Astrocyte of the cerebellum (primary cell): ENCODE measurements around the gene ANKRA2.

Experiments
- DNase-seq: peaks from one replicate; pipeline ENCODE4 v3.0.0-alpha.2; 2011; ENCODE audit warnings: low read depth
- H3K4me3 ChIP-seq: 2 replicates; pipeline ENCODE4 v1.5.1; 2011; ENCODE audit warnings: mild to moderate bottlenecking, low read depth, low read length, moderate library complexity
- in situ Hi-C: cut with HindIII; loops from 2 replicates; pipeline ENCODE4 v1.10.0; 2017; ENCODE audit warnings: low sequenced_read_pairs
- TF ChIP-seq, protein P1 (sequence below): IDR thresholded peaks from 2 replicates; pipeline ENCODE4 v1.5.1; 2012; ENCODE audit warnings: low read length, low read depth, moderate library complexity, mild to moderate bottlenecking; ENCODE audit errors: missing control alignments

ANKRA2 gene

DNA sequence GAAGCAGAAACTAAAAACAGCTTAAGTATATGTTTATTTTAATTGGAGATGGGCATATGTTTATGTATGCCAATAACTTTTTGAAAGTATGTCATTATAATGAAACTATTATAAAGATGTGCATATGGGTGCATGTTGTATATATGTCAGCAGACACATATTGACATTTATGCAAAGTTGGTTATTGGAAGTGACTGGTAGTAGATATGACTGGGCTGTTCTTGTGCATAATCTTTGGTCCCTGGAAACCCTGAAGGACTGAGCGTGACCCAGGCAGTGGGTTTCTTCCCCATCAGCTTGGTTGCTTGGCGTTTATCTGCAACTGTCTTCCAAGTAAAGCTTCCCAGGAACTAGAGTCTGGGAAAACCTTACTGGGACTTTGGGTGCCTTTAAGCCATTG, 25.7 kb downstream of the ANKRA2 start:
- H3K4me3 ChIP-seq = no peak overlapping the region
- in situ Hi-C loops = no loop called here
- DNase-seq = no peak
- TF ChIP-seq, protein P1, sequence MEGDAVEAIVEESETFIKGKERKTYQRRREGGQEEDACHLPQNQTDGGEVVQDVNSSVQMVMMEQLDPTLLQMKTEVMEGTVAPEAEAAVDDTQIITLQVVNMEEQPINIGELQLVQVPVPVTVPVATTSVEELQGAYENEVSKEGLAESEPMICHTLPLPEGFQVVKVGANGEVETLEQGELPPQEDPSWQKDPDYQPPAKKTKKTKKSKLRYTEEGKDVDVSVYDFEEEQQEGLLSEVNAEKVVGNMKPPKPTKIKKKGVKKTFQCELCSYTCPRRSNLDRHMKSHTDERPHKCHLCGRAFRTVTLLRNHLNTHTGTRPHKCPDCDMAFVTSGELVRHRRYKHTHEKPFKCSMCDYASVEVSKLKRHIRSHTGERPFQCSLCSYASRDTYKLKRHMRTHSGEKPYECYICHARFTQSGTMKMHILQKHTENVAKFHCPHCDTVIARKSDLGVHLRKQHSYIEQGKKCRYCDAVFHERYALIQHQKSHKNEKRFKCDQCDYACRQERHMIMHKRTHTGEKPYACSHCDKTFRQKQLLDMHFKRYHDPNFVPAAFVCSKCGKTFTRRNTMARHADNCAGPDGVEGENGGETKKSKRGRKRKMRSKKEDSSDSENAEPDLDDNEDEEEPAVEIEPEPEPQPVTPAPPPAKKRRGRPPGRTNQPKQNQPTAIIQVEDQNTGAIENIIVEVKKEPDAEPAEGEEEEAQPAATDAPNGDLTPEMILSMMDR = no peak

DNA sequence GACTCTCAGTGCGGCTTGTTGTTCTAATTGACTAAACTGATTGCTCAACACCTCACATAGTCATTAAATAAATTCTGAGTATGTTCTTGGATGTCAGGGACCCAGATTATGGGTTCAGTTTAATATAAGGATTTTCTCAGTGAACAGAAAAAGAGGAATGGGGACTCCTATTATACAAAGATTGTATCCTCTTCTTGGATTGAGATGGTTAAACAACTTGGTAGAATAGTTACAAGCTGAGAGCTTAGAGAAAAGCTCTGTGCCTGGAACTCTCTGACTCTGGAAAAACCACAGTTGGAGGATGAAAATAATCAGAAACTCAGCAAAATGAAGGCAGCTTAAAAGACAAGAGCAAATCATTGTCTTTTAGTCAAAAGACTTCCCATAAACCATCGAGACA, 30.5 kb downstream of the ANKRA2 start:
- in situ Hi-C loops = no loop called here
- no peak overlapping the region for H3K4me3 ChIP-seq
- no peak for DNase-seq
- TF ChIP-seq, protein P1 = no peak

DNA sequence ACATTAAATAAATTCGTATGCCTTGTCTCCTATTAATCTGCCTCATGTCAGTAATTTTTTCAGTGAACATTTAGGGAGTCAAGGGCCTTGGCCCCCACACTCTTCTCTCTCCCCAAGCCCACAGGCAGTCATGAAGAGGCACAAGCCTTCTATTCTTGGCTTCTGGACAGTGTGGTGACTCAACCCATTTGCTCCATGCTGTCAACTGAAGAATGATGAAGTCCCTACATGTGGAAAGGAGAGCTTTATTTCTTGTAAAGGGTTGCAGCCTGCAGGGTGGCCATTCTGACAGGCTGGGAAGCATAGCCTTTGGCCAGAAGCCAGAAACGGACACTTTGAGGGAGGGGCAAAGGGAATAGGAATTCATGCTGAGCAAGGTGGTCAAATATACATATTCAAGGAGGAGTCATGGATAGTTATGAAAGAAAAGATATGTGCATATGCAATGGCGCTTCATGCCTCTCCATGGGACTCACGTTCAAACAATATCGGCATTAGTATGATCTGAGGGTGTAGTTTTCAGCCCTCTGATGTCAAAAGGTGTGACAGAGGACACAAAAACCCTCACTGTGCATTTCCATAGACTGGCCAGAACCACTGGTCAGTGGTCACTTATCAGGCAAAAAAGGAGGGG, 31.3 kb downstream of the ANKRA2 start:
- no peak overlapping the region for H3K4me3 ChIP-seq
- in situ Hi-C loops = no loop called here
- TF ChIP-seq, protein P1 = no peak
- DNase-seq = no peak

DNA sequence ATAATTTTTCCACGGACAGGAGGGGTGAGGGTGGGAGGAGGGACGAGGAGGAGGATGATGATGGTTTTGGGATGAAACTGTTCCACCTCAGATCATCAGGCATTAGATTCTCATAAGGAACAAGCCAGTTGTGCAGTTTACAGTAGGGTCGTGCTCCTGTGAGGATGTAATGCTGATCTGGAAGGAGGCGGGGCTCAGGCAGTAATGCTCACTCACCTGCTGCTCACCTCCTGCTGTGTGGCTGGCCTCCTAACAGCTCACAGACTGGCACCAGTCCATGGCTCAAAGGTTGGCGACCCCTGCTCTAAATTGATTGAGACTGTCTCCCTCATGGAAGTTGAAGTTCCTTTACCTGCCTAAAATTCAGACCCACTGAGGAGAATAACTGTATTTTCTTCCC, 33.2 kb downstream of the ANKRA2 start:
- H3K4me3 ChIP-seq = no peak overlapping the region
- TF ChIP-seq, protein P1 = no peak
- no peak for DNase-seq
- in situ Hi-C loops = no loop called here

DNA sequence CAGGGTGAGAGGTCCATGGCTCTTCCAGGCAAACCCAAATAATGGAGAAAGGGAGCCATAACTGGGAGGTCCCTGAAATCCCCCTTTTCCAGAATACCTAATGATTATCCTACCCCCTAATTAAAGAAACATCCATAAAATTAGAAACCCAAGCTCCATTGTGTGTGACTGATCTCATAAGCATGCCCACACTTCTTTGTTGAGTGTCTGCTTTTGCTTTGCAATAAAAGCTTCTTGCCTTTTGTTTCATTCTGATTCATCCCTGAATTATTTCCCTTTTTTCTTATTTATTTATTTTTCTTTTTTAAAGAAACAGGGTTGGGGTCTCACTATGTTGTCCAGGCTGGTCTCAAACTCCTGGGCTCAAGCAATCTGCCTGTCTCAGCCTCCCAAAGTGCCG, 34.1 kb downstream of the ANKRA2 start:
- in situ Hi-C loops = no loop called here
- H3K4me3 ChIP-seq = no peak overlapping the region
- TF ChIP-seq, protein P1 = no peak
- DNase-seq = no peak

DNA sequence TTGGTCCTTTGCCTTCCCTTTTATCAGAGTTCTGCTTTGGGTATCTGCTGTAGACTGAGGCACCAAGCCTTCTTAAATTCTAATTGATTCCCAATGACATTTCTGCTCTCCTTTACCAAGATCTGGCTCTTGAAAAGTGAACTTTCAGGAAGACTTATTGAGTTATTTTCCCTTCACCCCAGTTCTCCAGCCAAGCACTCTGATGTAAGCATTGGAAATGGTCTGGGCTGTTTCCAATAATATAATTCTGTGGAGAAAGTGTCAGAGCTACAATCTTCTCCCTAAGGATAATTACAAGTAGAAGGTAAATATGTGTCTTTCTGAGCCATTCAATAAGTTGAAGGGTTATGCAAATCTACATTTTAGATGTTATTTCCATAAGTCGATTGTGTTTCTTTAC, 36.4 kb downstream of the ANKRA2 start:
- H3K4me3 ChIP-seq = no peak overlapping the region
- in situ Hi-C loops = no loop called here
- TF ChIP-seq, protein P1 = no peak
- no peak for DNase-seq
